NCI-H1930 (cell line): Measurements from ENCODE around the gene TEX26.

Experiments used
- DNase-seq, 2 experiments: peaks; one replicate each; lab custom pipeline; 2025; lab: John Stamatoyannopoulos, UW

The TEX26 gene

GRCh38 chr13:30976025-30976424 is 43.6 kb downstream of the TEX26 start:
- no peak for DNase-seq

GRCh38 chr13:30978981-30979956 is 46.8 kb downstream of the TEX26 start:
- DNase-seq, result peak; percentile 3 to 45

- no peak for DNase-seq
These were observed 50.0 kb downstream of the TEX26 start for GRCh38 chr13:30982506-30982905.

GRCh38 chr13:30982906-30983305 is 50.5 kb downstream of the TEX26 start:
- DNase-seq, result no peak

- DNase-seq, result no peak
These were observed 51.0 kb downstream of the TEX26 start for GRCh38 chr13:30983431-30983830.

- DNase-seq, result no peak
These were observed 52.2 kb downstream of the TEX26 start for GRCh38 chr13:30984620-30985019.

- DNase-seq, result no peak
These were observed 53.3 kb downstream of the TEX26 start for GRCh38 chr13:30985637-30986205.

GRCh38 chr13:30991184-30991583 is 58.7 kb downstream of the TEX26 start:
- no peak for DNase-seq

GRCh38 chr13:30991922-30992321 is 59.5 kb downstream of the TEX26 start:
- no peak for DNase-seq

- DNase-seq, result no peak
These were observed 62.9 kb downstream of the TEX26 start for GRCh38 chr13:30995331-30995730.

GRCh38 chr13:30997697-30998096 is 65.2 kb downstream of the TEX26 start:
- DNase-seq, result no peak

- no peak for DNase-seq
These were observed 66.0 kb downstream of the TEX26 start for GRCh38 chr13:30998136-30999088.

- no peak for DNase-seq
These were observed 68.4 kb downstream of the TEX26 start for GRCh38 chr13:31000889-31001288.

GRCh38 chr13:31001647-31002046 is 69.2 kb downstream of the TEX26 start:
- no peak for DNase-seq

GRCh38 chr13:31005066-31005465 is 72.6 kb downstream of the TEX26 start:
- DNase-seq, result no peak

GRCh38 chr13:31007417-31007816 is 75.0 kb downstream of the TEX26 start:
- no peak for DNase-seq

- DNase-seq, result no peak
These were observed 76.1 kb downstream of the TEX26 start for GRCh38 chr13:31008400-31009115.

- no peak for DNase-seq
These were observed 76.7 kb downstream of the TEX26 start for GRCh38 chr13:31009166-31009565.

- no peak for DNase-seq
These were observed 77.8 kb downstream of the TEX26 start for GRCh38 chr13:31010296-31010695.

GRCh38 chr13:31011193-31011860 is 78.9 kb downstream of the TEX26 start:
- DNase-seq, result no peak
